H1 (cell line): ENCODE data around the gene CDKN3. TPM values are rescaled to one million over a fixed set of nuclear protein-coding genes. Genes with fewer than 3 reads are reported as not detected.

Experiments used
- ATF2 ChIP-seq: IDR thresholded peaks from 2 replicates; pipeline ENCODE4 v1.6.1; 2012; ENCODE audit warnings: low read length, inconsistent platforms
- NRF1 ChIP-seq: IDR thresholded peaks from 2 replicates; pipeline ENCODE4 v1.6.1; 2011; ENCODE audit warnings: mild to moderate bottlenecking, low read depth, low read length, improper control_type of control experiment
- POLR2AphosphoS5 ChIP-seq: IDR thresholded peaks from 2 replicates; pipeline ENCODE4 v1.6.1; 2011; ENCODE audit warnings: low read depth, low read length
- POU5F1 ChIP-seq: IDR thresholded peaks from 2 replicates; pipeline ENCODE4 v1.6.1; 2011; ENCODE audit warnings: low read depth, mild to moderate bottlenecking, low read length, moderate library complexity
- RAD21 ChIP-seq, 2 experiments: IDR thresholded peaks in 1 of 2; conservative IDR thresholded peaks in 1 of 2; 2 replicates each; pipeline ENCODE4 v1.6.1; 2011; ENCODE audit warnings: low read depth in 2 of 2, low read length in 2 of 2, improper control_type of control experiment in 1 of 2, inconsistent platforms in 1 of 2, mild to moderate bottlenecking in 1 of 2, moderate library complexity in 1 of 2
- RFX5 ChIP-seq: IDR thresholded peaks from 2 replicates; pipeline ENCODE4 v1.6.1; 2011; ENCODE audit warnings: low read depth, low read length, improper control_type of control experiment, borderline replicate concordance
- RNF2 ChIP-seq: fragments of 200-900, 300-1000 bp; sonication (generic); IDR thresholded peaks from 2 replicates; pipeline ENCODE4 v1.7.1; 2016; ENCODE audit warnings: borderline replicate concordance, low read depth, mild to moderate bottlenecking, antibody characterized with exemption, low read length; ENCODE audit not compliant: poor library complexity, severe bottlenecking; ENCODE audit errors: missing control alignments
- polyA plus RNA-seq, 7 experiments: library from polyadenylated mRNA; depleted of rRNA in 3 of 7; stranded (reverse) in 5 of 7; unstranded in 2 of 7; fragments of >200 nt in 5 of 7; fragments of 200-250 nt in 2 of 7; gene quantifications; 1 replicate in 5 of 7; 2 replicates in 1 of 7; 4 replicates in 1 of 7; pipeline versions ENCODE4 v1.2.1 to v1.2.3, GENCODE V29; 2011 to 2013; ENCODE audit warnings: missing spikeins in 2 of 7, mixed read lengths in 2 of 7
- total RNA-seq: library from RNA; stranded (reverse); fragmentation: NEBNext Ultra II Directional; extraction: Animal tissue kit (Norgen Biotek cat#: 25700); gene quantifications from 2 replicates; pipeline ENCODE4 v1.2.1, GENCODE V29; 2021

Gene CDKN3
- total and polyA plus RNA-seq, 2 of the 8 experiments (the other 6 are each of a cell fraction or from before 2014, with no cell fraction given): 43.5 to 48.3 TPM

GRCh38 chr14:54362089-54362504, 34.7 kb upstream of the CDKN3 start (continued):
- TF ChIP-seq NRF1 (no peak), RFX5 (no peak), POLR2AphosphoS5 (no peak), POU5F1 (peak; percentile 81; the same call in 1 of the 2 replicates), RAD21 (IDR thresholded peaks at IDR 0.05 in 1 of 2, conservative IDR thresholded peaks at IDR 0.05 in 1 of 2; ENCODE audit: low read depth in 2 of 2, low read length in 2 of 2) (no peak), ATF2 (peak; percentile 88; the same call in 1 of the 2 replicates), RNF2 (no peak)
